Central memory CD4-positive, alpha-beta T cell (primary cell): Measurements from ENCODE around the gene RNASET2.
A peak's percentile ranks its signal among the peaks of the same experiment; 100 is the strongest.
"Not testable (repeated sequence)": the region's sequence is repeated elsewhere in the genome, so short reads cannot be mapped to it uniquely, and the experiment has no call there.

Experiments used
- DNase-seq: peaks from one replicate; pipeline ENCODE4 v3.0.0; 2022

Gene RNASET2

GRCh38 chr6:166969390-166970002, 13.1 kb upstream of the RNASET2 start:
- DNase-seq: peak; percentile 11

GRCh38 chr6:166966268-166966667, 9.9 kb upstream of the RNASET2 start:
- no peak for DNase-seq

DNA sequence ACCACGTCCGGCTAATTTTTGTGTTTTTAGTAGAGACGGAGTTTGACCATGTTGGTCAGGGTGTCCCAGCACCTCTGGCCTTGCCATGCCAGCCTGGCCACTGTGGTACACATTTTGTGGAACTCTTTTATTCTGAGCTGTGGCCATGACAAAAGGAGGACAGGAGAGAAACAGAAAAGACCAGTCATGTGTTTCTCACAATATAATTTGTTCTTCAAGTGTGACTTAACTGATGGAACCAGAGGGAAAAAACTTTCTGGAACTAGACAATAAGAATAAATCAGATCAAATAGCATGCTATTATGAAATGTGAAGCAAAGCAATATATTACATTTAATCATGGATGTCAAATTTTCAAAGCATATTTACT, 4.2 kb upstream of the RNASET2 start:
- DNase-seq: no peak

GRCh38 chr6:166959911-166960608, 3.7 kb upstream of the RNASET2 start:
- no peak for DNase-seq

DNA sequence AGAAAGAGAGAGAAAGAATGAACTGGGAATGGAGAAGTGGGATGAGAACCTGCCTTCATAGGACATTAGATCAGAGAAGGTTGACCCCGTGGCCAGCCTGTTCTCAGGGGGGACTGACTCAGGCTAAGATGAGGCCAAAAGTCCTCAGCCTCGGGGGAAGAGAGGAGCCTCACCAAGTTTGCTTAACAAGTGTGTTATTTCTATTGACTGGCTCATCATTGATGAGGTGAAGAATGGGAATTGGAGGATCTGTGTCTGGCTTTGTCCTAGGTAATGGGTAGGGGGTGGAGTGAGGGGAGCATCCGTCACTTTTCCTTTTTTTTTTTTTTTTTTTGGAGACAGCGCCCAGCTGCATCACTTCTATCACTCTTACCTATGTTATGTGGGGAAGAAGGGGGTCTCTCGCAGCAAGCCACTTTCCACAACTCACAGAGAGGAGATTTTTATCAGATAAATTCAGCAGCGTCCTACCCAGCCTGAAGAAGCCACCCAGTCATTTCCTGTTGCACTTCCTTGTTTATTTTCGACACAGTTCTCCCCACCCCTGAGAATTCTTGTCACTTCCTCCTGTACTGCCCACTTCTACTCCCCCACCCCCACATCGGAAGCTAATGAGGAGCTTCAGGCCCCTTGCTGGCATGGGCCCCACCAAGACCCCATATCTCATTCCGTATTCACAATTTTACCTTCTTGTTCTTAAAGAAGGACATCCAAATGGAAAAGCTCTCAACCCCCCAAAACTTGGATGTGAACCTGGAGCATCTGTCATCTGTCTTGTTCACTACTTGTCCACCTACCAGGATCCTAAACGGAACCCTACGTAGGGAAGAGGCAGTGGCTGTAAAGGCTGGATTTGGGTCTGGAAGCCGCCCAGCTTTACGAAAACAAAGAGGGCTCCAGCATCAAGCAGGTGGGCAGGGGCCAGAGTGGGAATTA, 2.8 kb upstream of the RNASET2 start:
- DNase-seq: peak; percentile 78

DNA sequence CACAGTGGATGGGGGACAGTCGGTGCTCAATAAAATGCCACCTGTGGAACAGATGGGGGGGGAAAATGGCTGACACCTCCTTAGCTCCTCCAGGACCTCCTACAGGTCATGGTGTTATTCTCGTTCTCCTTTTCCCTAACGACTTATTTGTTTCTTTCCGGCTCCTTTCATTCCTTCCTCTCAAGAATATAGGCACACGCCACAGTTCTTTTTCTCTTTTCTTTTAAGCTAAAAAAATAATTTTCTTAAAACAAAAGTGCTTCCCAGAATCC, 1.4 kb upstream of the RNASET2 start:
- DNase-seq: no peak

DNA sequence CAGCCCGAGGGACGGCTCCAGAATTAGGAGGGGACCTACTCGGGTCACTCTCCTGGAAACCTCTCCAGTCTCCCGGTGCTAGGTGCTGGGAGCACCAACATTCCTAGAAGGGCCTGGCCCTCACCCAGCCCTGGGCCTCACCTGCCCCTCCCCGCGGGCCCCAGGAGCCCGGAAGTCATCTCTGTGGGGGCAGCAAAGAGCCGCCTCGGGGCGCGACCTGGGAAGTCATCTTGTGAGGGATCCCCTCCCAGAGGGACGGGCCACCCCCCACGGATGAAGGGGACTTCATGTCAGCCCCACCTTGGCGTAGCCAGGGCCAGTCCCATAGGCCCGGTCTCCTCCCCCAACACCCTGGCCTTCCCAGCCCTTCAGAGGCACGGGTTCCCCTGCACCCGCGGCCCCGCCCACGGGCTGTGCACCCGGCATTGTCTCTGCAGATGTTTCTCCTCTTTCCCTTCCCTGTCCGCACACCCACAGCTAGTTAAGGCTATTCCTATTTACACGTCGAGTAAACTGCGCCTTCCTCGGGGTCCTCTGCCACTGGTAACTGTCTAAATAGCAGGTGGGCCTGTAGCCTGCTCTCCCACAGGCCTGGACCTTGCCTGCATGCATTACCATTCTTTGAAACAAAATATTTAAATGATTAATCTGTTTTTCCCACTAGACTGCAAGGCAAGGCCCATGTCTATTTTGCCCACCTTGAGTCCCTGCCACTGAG, 896 bp upstream of the RNASET2 start:
- DNase-seq: no peak

GRCh38 chr6:166955865-166956443, 396 bp downstream of the RNASET2 start:
- no peak for DNase-seq

DNA sequence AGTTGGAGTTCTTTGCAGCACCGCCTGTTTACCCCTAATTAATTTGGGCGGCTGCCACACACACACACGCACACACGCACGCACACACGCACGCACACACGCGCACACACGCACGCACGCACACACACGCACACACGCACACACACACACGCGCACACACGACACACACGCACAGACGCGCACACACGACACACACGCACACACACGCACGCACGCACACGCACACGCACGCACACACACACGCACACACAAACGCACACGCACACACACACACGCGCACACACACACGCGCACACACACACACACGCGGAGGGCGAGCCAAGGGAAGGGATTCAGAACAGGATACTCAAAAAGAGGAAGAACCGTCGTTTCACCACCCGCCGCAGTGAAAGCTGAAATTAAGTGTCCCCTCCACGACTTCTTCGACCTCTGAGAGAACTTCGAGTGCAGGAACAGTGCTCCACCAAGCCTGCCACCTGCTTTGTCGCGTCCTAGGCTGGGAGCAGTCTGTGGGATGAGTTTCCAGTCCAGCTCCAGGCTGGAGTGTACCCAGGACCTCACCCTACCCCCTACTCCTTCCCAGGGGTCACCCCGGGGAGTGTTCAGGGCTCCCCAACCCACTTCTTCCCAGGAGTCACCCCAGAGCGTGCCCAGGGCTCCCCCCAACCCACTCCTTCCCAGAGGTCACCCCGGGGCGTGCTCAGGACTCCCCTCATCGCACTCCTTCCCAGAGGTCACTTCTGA, 1.1 kb downstream of the RNASET2 start:
- DNase-seq: no peak

DNA sequence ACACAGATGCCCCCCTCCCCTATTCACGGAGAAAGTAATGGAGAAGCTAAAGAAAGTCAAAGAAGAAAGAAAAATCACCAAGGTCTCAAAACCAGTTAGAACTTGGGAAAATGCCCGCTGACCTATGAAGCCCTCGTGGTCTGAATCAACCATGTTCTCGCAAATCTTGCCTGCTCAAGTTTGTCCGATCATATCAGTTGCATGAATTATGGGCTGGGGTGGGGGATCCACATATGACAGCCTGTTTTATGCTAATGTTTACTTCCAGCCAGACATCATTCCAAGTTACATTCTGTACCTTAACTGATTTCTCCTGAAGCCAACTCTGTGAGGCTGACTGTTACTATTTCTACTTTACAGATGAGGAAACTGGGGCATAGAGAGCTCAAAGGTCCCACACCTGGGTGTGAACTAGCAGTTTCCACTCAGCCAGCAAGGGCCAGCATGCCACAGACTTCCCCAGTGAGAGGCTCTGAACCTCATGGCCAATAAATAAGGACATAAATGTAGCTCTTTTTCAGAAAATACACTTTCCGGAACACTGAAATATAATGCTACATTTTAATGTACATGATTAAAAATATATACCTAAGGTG, 2.1 kb downstream of the RNASET2 start:
- DNase-seq: no peak

GRCh38 chr6:166952567-166953486, 3.5 kb downstream of the RNASET2 start:
- DNase-seq: no peak

DNA sequence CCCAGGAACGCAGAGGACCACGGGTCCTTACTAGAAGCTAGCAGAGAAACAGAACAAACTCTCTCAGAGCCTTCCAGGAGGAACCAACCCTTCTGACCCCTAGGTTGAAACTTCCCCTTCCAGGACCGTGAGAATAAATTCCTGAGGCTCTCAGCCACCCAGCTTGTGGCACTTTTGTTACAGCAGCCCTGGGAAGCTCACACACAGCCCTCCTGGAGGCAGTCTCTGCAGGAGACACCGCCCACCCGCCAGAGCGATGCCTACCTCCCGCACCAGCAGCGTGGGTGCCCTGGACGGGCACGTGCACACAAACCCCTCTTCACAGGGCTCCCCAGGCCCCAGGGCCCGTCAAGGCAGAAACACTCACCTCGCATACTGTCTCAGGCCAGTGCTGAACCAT, 4.2 kb downstream of the RNASET2 start:
- DNase-seq: no peak

DNA sequence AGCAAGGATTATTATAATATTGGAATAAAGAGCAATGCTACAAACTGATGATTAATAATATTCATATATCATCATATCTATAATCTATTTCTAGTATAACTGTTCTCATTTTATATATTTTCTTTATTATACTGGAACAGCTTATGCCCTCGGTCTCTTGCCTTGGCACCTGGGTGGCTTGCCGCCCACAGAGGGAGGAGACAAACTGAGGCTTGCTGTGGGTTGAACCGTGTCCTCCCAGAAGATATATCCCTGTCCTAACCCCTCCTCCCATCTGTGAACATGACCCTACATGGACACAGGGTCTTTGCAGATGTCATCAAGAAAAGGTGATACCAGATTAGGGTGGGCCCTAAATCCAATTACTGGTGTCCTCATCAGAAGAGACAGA, 4.7 kb downstream of the RNASET2 start:
- DNase-seq: no peak

GRCh38 chr6:166950892-166951669, 5.3 kb downstream of the RNASET2 start:
- DNase-seq: peak; percentile 80

DNA sequence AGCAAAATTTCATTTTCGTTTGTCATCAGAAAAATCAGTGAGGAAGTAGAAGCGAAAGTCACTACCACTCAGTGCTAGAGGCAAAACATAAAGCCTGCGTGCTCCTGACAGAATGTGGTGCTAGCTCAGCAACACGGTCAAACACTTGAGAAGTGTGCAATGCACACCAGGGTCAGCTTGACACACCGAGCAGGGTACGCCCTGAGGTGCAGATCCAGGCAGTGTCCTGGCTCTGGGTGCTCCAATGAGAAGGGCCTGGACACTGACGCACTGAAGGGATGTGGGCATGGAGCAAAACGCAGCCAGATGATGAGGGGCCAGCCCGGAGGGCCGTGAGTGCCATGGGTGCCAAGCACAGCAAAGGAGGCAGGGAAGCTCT, 5.9 kb downstream of the RNASET2 start:
- DNase-seq: no peak

DNA sequence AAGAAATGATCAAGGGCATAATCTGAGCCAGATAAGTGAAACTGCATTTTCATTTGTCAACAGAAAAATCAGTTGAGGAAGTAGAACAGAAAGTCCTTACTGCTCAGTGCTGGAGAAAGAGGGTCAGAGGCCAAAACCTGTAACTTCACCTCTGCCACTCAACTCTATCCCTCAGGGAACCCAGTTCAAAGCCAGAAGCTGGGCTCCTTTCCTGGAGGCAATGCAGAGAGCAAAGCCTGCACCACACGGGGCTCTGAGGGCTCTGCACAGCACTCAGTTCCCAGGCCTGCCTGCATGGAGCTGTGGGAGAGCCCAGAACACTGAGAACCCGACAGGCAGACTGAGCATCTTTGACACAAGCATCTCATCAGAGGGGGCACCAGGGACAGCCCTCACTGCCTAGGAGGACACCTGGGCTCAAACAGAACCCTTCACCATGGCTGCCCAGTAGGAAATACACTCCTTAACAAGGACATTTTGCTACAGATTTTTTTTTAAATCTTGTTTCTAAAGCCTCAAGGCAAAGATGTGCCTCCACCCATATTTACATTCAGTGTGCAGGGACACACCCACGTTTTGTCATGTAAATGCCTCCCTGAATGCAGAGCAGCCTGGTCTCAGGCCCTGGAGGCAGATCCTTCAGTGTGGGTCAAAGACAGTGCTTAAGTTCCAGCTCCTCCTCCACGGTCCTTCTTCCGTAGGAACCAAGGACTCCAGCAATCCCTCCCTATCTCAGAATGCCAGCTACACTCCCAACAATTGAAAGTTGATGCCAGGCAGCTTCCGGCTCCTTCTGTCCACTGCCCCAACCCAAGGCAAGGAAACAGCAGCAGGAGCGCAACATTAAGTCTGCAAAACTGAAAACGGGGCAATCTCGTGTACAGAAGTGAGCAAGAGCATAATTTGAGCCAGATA, 6.6 kb downstream of the RNASET2 start:
- no peak for DNase-seq

GRCh38 chr6:166948724-166949123, 7.6 kb downstream of the RNASET2 start:
- DNase-seq: not testable (repeated sequence)

GRCh38 chr6:166947251-166947650, 9.1 kb downstream of the RNASET2 start:
- no peak for DNase-seq

- DNase-seq: no peak
Observed at GRCh38 chr6:166946125-166946524, 10.2 kb downstream of the RNASET2 start.
